Stomach (tissue), 9 donors: ENCODE results near the gene PRKAG1. TPM values are rescaled to one million over a fixed set of nuclear protein-coding genes. Genes with fewer than 3 reads are reported as not detected.

Source experiments
- DNase-seq, 2 donors: peaks; one replicate each; pipeline versions ENCODE4 v3.0.0 to v3.0.0-alpha.2; 2013 to 2019
- H3K27ac ChIP-seq, 5 donors: fragments of 200-600 bp in 4 of 5; sonication (generic) in 4 of 5; one replicate each; pipeline ENCODE4 v1.5.1; 2013 to 2019; ENCODE audit warnings: mild to moderate bottlenecking in 1 of 5, moderate library complexity in 1 of 5
- H3K27me3 ChIP-seq, 3 donors: fragments of 200-600 bp; sonication (generic); one replicate each; pipeline ENCODE4 v1.5.1; 2017 to 2019; ENCODE audit warnings: mixed run types in 1 of 3
- H3K36me3 ChIP-seq, 4 donors: fragments of 200-600 bp; sonication (generic); 1 replicate in 3 of 4; 2 replicates in 1 of 4; pipeline ENCODE4 v1.5.1; 2016 to 2019
- H3K4me1 ChIP-seq, 4 donors: fragments of 200-600 bp; sonication (generic); one replicate each; pipeline ENCODE4 v1.5.1; 2016 to 2019
- H3K4me3 ChIP-seq, 4 donors: fragments of 200-600 bp; sonication (generic) in 3 of 4; one replicate each; pipeline ENCODE4 v1.5.1; 2016 to 2019; ENCODE audit warnings: mild to moderate bottlenecking in 1 of 4
- H3K9me3 ChIP-seq, 4 donors: fragments of 200-600 bp; sonication (generic); one replicate each; pipeline ENCODE4 v1.5.1; 2016 to 2019
- CTCF ChIP-seq, 7 experiments: fragments of 450-650 bp in 4 of 7; fragments of 200-600 bp in 3 of 7; sonication (generic) in 3 of 7; IDR thresholded peaks; one replicate each; pipeline ENCODE4 v1.5.1; 2016 to 2019; ENCODE audit warnings: antibody characterized with exemption in 7 of 7, control low read depth in 2 of 7, mild to moderate bottlenecking in 1 of 7
- EP300 ChIP-seq: sonication (generic); formaldehyde crosslinking; IDR thresholded peaks from one replicate; pipeline ENCODE4 v1.6.1; 2017; ENCODE audit warnings: antibody characterized with exemption
- POLR2A ChIP-seq, 4 donors: fragments of 450-650 bp; IDR thresholded peaks; one replicate each; pipeline ENCODE4 v1.6.1; 2016; ENCODE audit warnings: antibody characterized with exemption in 4 of 4, control low read depth in 2 of 4, mild to moderate bottlenecking in 1 of 4, moderate library complexity in 1 of 4
- POLR2AphosphoS5 ChIP-seq, 3 donors: sonication (generic); formaldehyde crosslinking; IDR thresholded peaks; one replicate each; pipeline ENCODE4 v1.6.1; 2016; ENCODE audit warnings: antibody characterized with exemption in 3 of 3
- WGBS, 5 donors: extraction: QIAGEN DNeasy Blood & Tissue Kit in 3 of 5; methylation state at CpG; one replicate each; pipeline versions ENCODE4 v1.1.5 to v1.1.7; 2013 to 2018; 5-methylcytosine and 5-hydroxymethylcytosine counted together
- intact Hi-C: fragments of 100-400 bp; cut with DNase I; formaldehyde crosslinking; loops from one replicate; pipeline ENCODE4 v1.15.1; 2023; ENCODE audit warnings: low total_unique reads
- polyA plus RNA-seq, 3 donors: library from polyadenylated mRNA; stranded (reverse); fragments of 200-250 nt; gene quantifications; one replicate each; pipeline ENCODE4 v1.2.3, GENCODE V29; 2013
- total RNA-seq, 5 donors: library from RNA; depleted of rRNA; stranded (reverse); fragments of >200 nt; gene quantifications; one replicate each; pipeline versions ENCODE4 v1.1.0 to v1.2.3, GENCODE V29; 2014 to 2016
- donor health status: healthy with polysubstance abuse.
- donor health status: Bipolar disorder and iron deficiency.
- donor health status: healthy.

Gene PRKAG1
- total and polyA plus RNA-seq, 8 donors: 5.8 to 68.7 (median 43.2) TPM

GRCh38 chr12:49026678-49027480 is 8.3 kb upstream of the PRKAG1 start:
- Histone ChIP-seq H3K27ac (no peak overlapping the region), H3K4me3 (no peak overlapping the region), H3K4me1 (no peaks in the 10 kb centered on the region), H3K36me3 (peaks cover 77 to 100% (median 97%) of the 10 kb centered on the region in 4 donors), H3K27me3 (no peaks in the 10 kb centered on the region), H3K9me3 (no peaks in the 10 kb centered on the region)
- TF ChIP-seq EP300: no peak
- no peak for TF ChIP-seq POLR2AphosphoS5 (IDR thresholded peaks at IDR 0.05)
- TF ChIP-seq CTCF (IDR thresholded peaks at IDR 0.05): no peak
- TF ChIP-seq POLR2A (IDR thresholded peaks at IDR 0.05): no peak
- intact Hi-C loops: no loop called here
- DNase-seq: no peak
- WGBS, 5 donors: 90 to 95% (median 91%) methylated on average over 26 of the region's 26 CpGs

GRCh38 chr12:49026101-49026500 is 7.5 kb upstream of the PRKAG1 start:
- DNase-seq: no peak
- Histone ChIP-seq H3K9me3 (no peaks in the 10 kb centered on the region), H3K4me3 (no peak overlapping the region), H3K36me3 (peaks cover 76 to 100% (median 97%) of the 10 kb centered on the region in 4 donors), H3K27ac (no peak overlapping the region), H3K4me1 (no peaks in the 10 kb centered on the region), H3K27me3 (no peaks in the 10 kb centered on the region)
- intact Hi-C loops: no loop called here
- TF ChIP-seq POLR2A (IDR thresholded peaks at IDR 0.05): no peak
- TF ChIP-seq POLR2AphosphoS5 (IDR thresholded peaks at IDR 0.05): no peak
- TF ChIP-seq CTCF (IDR thresholded peaks at IDR 0.05): no peak
- no peak for TF ChIP-seq EP300
- 94 to 95% (median 95%) methylated on average over 21 of the region's 21 CpGs for WGBS, 5 donors

GRCh38 chr12:49025463-49025862 is 6.9 kb upstream of the PRKAG1 start:
- peaks cover 0 to 2% (median 0%) of the 10 kb centered on the region in 4 donors for H3K4me1 ChIP-seq
- H3K36me3 ChIP-seq: peaks cover 80 to 100% (median 97%) of the 10 kb centered on the region in 4 donors
- no peaks in the 10 kb centered on the region for H3K9me3 ChIP-seq
- WGBS, 5 donors: 79 to 92% (median 90%) methylated on average over 4 of the region's 4 CpGs
- DNase-seq: no peak
- H3K27me3 ChIP-seq: no peaks in the 10 kb centered on the region
- H3K27ac ChIP-seq: no peak overlapping the region
- H3K4me3 ChIP-seq: no peak overlapping the region
- TF ChIP-seq POLR2A (IDR thresholded peaks at IDR 0.05): no peak
- TF ChIP-seq POLR2AphosphoS5 (IDR thresholded peaks at IDR 0.05): no peak
- TF ChIP-seq CTCF (IDR thresholded peaks at IDR 0.05): no peak
- no peak for TF ChIP-seq EP300
- intact Hi-C loops: no loop called here

- WGBS, 5 donors: 89 to 93% (median 90%) methylated on average over 12 of the region's 12 CpGs
- Histone ChIP-seq H3K4me1 (peaks cover 0 to 11% (median 5%) of the 10 kb centered on the region in 4 donors), H3K36me3 (peaks cover 80 to 91% (median 89%) of the 10 kb centered on the region in 4 donors), H3K27ac (no peak overlapping the region), H3K27me3 (no peaks in the 10 kb centered on the region), H3K9me3 (no peaks in the 10 kb centered on the region), H3K4me3 (no peak overlapping the region)
- TF ChIP-seq EP300 (no peak), POLR2AphosphoS5 (IDR thresholded peaks at IDR 0.05) (no peak), POLR2A (IDR thresholded peaks at IDR 0.05) (no peak), CTCF (IDR thresholded peaks at IDR 0.05) (no peak)
- DNase-seq: no peak
- intact Hi-C loops: no loop called here
Observed at GRCh38 chr12:49024543-49024942, 6.0 kb upstream of the PRKAG1 start.
